PC-3 (cell line): Measurements from ENCODE around the gene VSIR. TPM values are rescaled to one million over a fixed set of nuclear protein-coding genes. Genes with fewer than 3 reads are reported as not detected.

Experiments
- ATAC-seq: fragments of 200-7000 bp; cut with Tn5 transposase; 2 replicates; pipeline ENCODE4 v1.9.1; 2020; ENCODE audit warnings: mild to moderate bottlenecking, moderate library complexity
- BruUV-seq: library from RNA; stranded (reverse); fragments of 400-500 nt; replicated peaks from 2 replicates; lab custom pipeline; 2021; lab: Mats Ljungman, UMichigan
- CTCF ChIA-PET: fragments of 300-600 bp; sonication (Branson Sonifier 250); formaldehyde crosslinking; loops from one replicate; lab custom pipeline; 2022; ENCODE audit warnings: antibody characterized with exemption; lab: Charles Lee
- POLR2A ChIA-PET: fragments of 300-600 bp; sonication (Branson Sonifier 250); formaldehyde crosslinking; loops from one replicate; lab custom pipeline; 2022; ENCODE audit warnings: antibody characterized with exemption; ENCODE audit not compliant: unreplicated experiment; lab: Charles Lee
- DNase-seq: peaks from one replicate; pipeline ENCODE4 v3.0.0-alpha.2; 2015
- H2AFZ ChIP-seq: fragments of 300-600 bp; sonication (generic); 2 replicates; pipeline ENCODE4 v1.6.0; 2016; ENCODE audit warnings: antibody characterized with exemption, low read length
- H3F3A ChIP-seq: fragments of 300-600 bp; sonication (generic); one replicate; pipeline ENCODE4 v1.6.0; 2017; ENCODE audit warnings: antibody characterized with exemption, low read length, control low read depth, mild to moderate bottlenecking; ENCODE audit not compliant: unreplicated experiment
- H3K27ac ChIP-seq: fragments of 300-600 bp; sonication (generic); 2 replicates; pipeline ENCODE4 v1.5.1; 2016; ENCODE audit warnings: mild to moderate bottlenecking, low read length
- H3K27me3 ChIP-seq: fragments of 300-600 bp; sonication (generic); 2 replicates; pipeline ENCODE4 v1.6.1; 2016; ENCODE audit warnings: low read length, mixed read lengths
- H3K36me3 ChIP-seq: fragments of 300-600 bp; sonication (generic); 2 replicates; pipeline ENCODE4 v1.6.1; 2016; ENCODE audit warnings: low read depth, mixed run types, low read length, mixed read lengths
- H3K4me1 ChIP-seq: fragments of 300-600 bp; sonication (generic); 2 replicates; pipeline ENCODE4 v1.5.1; 2016; ENCODE audit warnings: low read length; ENCODE audit not compliant: insufficient read depth
- H3K4me2 ChIP-seq: fragments of 300-600 bp; sonication (generic); 2 replicates; pipeline ENCODE4 v1.6.0; 2016; ENCODE audit warnings: low read length
- H3K4me3 ChIP-seq: fragments of 300-600 bp; sonication (generic); 2 replicates; pipeline ENCODE4 v1.5.1; 2016; ENCODE audit warnings: mild to moderate bottlenecking, low read length, mixed read lengths
- H3K79me2 ChIP-seq: fragments of 300-600 bp; sonication (generic); 2 replicates; pipeline ENCODE4 v1.6.1; 2017; ENCODE audit warnings: low read length, mixed read lengths
- H3K9ac ChIP-seq: fragments of 300-600 bp; sonication (generic); 2 replicates; pipeline ENCODE4 v1.6.0; 2016; ENCODE audit warnings: mild to moderate bottlenecking, low read length
- H3K9me2 ChIP-seq: fragments of 300-600 bp; sonication (generic); replicated peaks from 2 replicates; pipeline ENCODE4 v1.6.1; 2016; ENCODE audit warnings: mixed run types, low read length, mixed read lengths
- H3K9me3 ChIP-seq: fragments of 300-600 bp; sonication (generic); 2 replicates; pipeline ENCODE4 v1.6.1; 2016; ENCODE audit warnings: low read length, mixed read lengths
- H4K20me1 ChIP-seq: fragments of 300-600 bp; sonication (generic); 2 replicates; pipeline ENCODE4 v1.6.1; 2016; ENCODE audit warnings: low read length, mixed read lengths
- CTCF ChIP-seq: fragments of 300-600 bp; sonication (generic); conservative IDR thresholded peaks from 2 replicates; pipeline ENCODE4 v1.5.1; 2017; ENCODE audit warnings: antibody characterized with exemption, low read depth, mild to moderate bottlenecking, low read length
- EZH2 ChIP-seq: fragments of 300-600 bp; sonication (generic); IDR thresholded peaks from one replicate; pipeline ENCODE4 v1.6.1; 2017; ENCODE audit warnings: antibody characterized with exemption, mild to moderate bottlenecking, low read length; ENCODE audit not compliant: unreplicated experiment
- EZH2phosphoT487 ChIP-seq: fragments of 300-600 bp; sonication (generic); IDR thresholded peaks from 2 replicates; pipeline ENCODE4 v1.6.1; 2018; ENCODE audit warnings: mild to moderate bottlenecking, antibody characterized with exemption, low read length, borderline replicate concordance
- intact Hi-C: fragments of 100-400 bp; cut with micrococcal nuclease; formaldehyde crosslinking; loops from 2 replicates; pipeline ENCODE4 v1.9.0; 2023
- total RNA-seq: library from RNA; depleted of rRNA; stranded (reverse); fragments of >200 nt; gene quantifications from 2 replicates; pipeline ENCODE4 v1.2.3, GENCODE V29; 2014

VSIR gene
- total RNA-seq, 1 experiment from 2014 or later, result 14.1 TPM

- ChIA-PET POLR2A (interaction anchor here (0.5 to 0.7 kb wide), 2 partner anchors 62 to 290 kb away, joined by 3 to 9 read pairs; no protein-coding TSS in a partner anchor), CTCF (interaction anchor here (1.2 kb wide), 1 partner anchor 70 kb away, joined by 3 read pairs; no protein-coding TSS in a partner anchor)
- no peak for TF ChIP-seq EZH2
- no peak for TF ChIP-seq EZH2phosphoT487
- TF ChIP-seq CTCF, result no peak
- DNase-seq (peak; percentile 89), ATAC-seq (peak; percentile 75)
- Histone ChIP-seq H3K27me3 (no peaks in the 10 kb centered on the region), H3K79me2 (no peaks in the 10 kb centered on the region), H3K27ac (peak overlapping the region; percentile 79), H3K4me2 (peak overlapping the region; percentile 60), H3F3A (no peaks in the 10 kb centered on the region), H3K36me3 (no peaks in the 10 kb centered on the region), H3K9ac (no peak overlapping the region; the same call in 1 of the 2 replicates), H4K20me1 (no peaks in the 10 kb centered on the region), H3K9me3 (no peaks in the 10 kb centered on the region), H3K4me3 (no peak overlapping the region), H3K4me1 (peaks cover 33% of the 10 kb centered on the region), H2AFZ (no peak overlapping the region), H3K9me2 (no peaks in the 10 kb centered on the region)
- BruUV-seq, result no TSS peak
- intact Hi-C loops, result loop anchor here (5.0 kb wide), 2 partner anchors 40 to 70 kb away; no protein-coding TSS in a partner anchor
Observed at GRCh38 chr10:71766717-71767419, 6.5 kb downstream of the VSIR start.

- H3K4me2 ChIP-seq, result 0 out of 2 replicates have a peak overlapping the region, but pooled peaks have one; percentile 1
- H3K27me3 ChIP-seq, result no peaks in the 10 kb centered on the region
- H3K36me3 ChIP-seq, result no peaks in the 10 kb centered on the region
- no peak for ATAC-seq
- H3K9ac ChIP-seq, result no peak overlapping the region
- no peaks in the 10 kb centered on the region for H3F3A ChIP-seq
- H3K79me2 ChIP-seq, result no peaks in the 10 kb centered on the region
- H2AFZ ChIP-seq, result no peak overlapping the region
- ChIA-PET CTCF (interaction anchor here (1.2 kb wide), 1 partner anchor 69 kb away, joined by 3 read pairs; no protein-coding TSS in a partner anchor), POLR2A (interaction anchor here (0.6 kb wide), 1 partner anchor 518 kb away, joined by 13 read pairs; no protein-coding TSS in a partner anchor)
- intact Hi-C loops, result loop anchor here (5.0 kb wide), 2 partner anchors 39 to 69 kb away; no protein-coding TSS in a partner anchor
- no peaks in the 10 kb centered on the region for H3K9me2 ChIP-seq
- DNase-seq, result no peak
- no peaks in the 10 kb centered on the region for H3K9me3 ChIP-seq
- H4K20me1 ChIP-seq, result no peaks in the 10 kb centered on the region
- peaks cover 32% of the 10 kb centered on the region for H3K4me1 ChIP-seq
- peak overlapping the region; percentile 79 for H3K27ac ChIP-seq
- no peak overlapping the region for H3K4me3 ChIP-seq
- TSS peak; percentile 55 for BruUV-seq
- TF ChIP-seq EZH2 (no peak), EZH2phosphoT487 (no peak), CTCF (no peak)
Observed at GRCh38 chr10:71765906-71766716, 7.2 kb downstream of the VSIR start.
